HG03064 (cell line): Measurements from ENCODE around the gene ADCY9.
"Not testable (repeated sequence)": the region's sequence is repeated elsewhere in the genome, so short reads cannot be mapped to it uniquely, and the experiment has no call there.

ENCODE experiments used
- ATAC-seq: cut with Tn5 transposase; IDR thresholded peaks from one replicate; pipeline ENCODE4 v1.9.1; 2021; ENCODE audit warnings: low read depth; ENCODE audit not compliant: unreplicated experiment

Gene ADCY9

DNA sequence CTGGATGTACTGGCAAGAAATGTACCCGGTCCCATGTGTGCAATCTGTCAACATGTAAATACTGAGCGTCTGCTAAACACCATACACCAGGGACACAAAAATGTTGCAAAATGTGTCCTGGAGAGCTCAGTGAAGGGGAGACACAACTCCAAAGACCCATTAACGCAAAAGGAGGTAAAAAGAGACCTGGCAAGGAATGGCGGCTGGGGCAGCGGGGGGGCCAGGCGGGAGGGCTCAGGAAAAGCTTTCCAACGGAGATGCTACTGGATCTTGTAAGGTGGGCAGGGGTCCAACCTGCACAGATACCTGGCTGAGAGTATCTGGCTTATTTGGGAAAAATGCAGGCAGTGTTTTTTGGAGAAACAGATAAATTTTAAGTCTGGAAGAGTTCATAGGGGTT is 40.7 kb downstream of the ADCY9 start:
- no peak for ATAC-seq

DNA sequence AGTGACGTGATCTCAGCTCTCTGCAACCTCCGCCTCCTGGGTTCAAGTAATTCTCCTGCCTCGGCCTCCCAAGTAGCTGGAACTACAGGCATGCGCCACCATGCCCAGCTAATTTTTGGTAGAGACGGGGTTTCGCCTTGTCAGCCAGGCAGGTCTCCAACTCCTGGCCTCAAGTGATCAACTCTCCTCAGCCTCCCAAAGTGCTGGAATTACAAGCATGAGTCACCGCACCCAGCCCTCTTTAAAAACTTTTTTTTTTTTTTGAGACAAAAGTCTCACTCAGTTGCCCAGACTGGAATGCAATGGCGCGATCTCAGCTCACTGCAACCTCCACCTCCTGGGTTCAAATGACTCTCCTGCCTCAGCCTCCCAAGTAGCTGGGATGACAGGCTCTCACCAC is 43.1 kb downstream of the ADCY9 start:
- not testable (repeated sequence) for ATAC-seq

DNA sequence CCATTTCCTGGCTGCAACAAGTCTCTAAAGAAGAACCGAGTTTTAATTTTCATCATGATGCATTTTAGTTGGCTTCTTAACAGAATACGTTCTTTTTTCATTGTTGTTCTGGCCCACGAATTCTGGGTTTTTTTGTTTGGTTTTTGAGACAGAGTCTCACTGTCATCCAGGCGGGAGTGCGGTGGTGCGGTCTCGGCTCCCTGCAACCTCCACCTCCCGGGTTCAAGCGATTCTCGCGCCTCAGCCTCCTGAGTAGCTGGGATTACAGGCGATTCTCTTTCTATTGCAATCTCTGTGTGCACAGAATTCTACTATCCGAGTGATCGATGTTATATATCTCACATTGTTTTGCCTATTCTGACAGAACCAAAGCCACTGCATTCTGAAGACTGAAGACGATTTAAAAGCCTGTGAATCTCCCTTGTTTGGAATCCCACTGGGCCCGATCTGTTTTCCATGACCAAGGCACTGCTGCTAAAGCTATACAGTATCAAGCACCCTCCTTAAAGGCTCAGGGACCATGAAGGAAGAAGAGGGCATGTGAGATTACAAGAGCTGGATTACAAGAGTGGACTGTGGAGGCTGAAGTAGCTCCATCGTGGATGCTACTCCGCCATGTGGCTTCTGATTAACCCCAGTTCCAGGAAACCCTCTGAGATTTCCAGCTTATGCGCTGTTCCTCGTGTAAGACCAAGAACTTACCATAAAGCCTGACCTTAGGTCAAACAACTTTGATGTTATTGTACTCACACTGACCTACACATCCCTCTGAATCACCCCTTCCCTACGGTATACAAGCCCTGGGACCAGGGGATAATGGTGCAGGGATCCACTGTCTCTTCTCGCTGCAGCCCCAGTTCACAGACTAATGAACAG is 44.3 kb downstream of the ADCY9 start:
- no peak for ATAC-seq

DNA sequence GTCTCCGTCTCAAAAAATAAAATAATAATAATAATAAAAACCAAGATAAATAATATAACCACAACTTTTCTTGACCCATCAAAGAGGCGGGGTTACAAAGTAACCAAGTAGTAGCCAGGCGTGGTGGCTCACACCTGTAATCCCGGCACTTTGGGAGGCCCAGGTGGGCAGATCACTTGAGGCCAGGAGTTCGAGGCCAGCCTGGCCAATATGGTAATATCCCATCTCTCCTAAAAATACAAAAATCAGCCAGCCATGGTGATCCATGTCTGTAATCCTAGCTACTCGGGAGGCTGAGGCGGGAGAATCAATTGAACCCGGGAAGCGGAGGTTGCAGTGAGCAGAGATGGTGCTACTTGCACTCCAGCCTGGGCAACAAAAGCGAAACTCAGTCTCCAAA is 45.3 kb downstream of the ADCY9 start:
- ATAC-seq, result no peak

DNA sequence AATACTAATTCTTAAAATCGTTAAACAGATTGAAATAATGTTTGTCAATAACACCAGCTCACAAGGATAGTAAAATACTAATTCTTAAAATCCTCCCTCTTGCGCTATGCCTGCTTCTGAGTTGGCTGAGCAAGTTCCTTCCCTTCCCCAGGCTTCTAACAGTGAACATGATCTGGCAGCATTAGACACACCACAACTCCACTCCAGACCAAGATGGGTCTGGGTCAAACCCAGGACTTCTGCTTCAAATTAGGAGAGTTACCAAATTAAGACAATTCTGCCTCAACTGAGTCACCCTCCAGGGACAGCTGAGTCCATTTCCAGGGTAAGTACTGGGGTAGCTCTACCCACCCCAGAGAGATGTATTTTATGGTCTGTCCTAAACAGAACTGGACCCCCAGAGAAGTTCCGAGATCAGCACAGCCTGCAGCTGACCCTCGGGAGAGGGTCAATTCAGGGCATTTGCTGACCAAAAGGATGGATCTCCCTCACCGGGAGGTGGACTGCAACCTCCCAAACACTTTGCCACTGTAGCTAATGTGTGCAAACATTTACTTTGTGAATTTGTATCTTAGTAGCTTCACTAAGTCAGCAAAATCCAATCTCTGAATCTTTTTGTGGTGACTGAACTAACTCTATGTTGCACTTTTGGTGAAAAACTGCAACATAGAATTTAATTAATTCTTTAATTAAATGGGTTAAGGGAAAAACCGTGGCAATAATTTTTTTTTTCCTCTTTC is 48.8 kb downstream of the ADCY9 start:
- ATAC-seq, result no peak

DNA sequence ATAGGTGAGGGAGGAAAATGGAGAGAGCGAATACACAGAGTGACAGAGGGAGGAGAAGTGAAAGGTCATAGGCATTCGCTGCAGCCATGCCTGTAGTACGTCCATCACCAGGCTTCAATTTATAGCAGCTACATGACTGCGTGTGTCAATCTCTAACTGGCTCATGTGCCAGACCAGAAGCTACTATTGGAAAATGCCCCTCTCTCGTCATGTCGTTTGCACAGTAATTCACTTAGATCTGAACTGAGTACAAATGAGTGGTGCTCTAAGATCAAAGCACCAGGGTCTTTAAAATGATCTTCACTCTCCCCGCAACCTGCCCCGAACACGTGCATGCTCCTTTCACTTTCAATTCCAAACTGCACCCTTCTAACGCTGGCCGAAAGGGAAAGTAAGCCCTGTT is 51.3 kb downstream of the ADCY9 start:
- ATAC-seq, result no peak

DNA sequence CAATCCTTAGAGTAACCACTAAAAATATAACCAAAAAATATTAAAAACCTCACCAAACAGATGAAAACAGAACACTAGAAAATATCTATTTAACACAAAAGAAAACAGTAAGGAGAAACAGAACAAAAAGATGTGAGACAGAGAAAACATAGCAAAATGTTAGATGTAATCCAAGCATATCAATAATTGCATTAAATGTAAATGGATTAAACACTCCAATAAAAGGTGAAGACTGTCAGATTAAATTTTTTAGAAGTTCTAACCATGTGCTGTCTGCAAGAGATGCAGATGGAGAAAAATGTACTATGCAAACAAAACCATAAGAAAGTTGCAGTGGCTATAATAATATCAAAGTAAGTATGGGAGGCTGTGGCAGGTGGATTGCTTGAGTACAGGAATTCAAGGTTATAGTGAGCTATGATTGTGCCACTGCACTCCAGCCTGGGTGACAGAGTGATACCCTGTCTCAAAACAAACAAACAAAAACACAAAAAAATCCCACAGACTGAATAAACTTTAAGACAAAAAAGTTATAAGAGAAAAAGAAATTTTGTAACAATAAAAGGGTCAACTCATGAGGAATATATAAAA is 53.9 kb downstream of the ADCY9 start:
- ATAC-seq, result no peak

DNA sequence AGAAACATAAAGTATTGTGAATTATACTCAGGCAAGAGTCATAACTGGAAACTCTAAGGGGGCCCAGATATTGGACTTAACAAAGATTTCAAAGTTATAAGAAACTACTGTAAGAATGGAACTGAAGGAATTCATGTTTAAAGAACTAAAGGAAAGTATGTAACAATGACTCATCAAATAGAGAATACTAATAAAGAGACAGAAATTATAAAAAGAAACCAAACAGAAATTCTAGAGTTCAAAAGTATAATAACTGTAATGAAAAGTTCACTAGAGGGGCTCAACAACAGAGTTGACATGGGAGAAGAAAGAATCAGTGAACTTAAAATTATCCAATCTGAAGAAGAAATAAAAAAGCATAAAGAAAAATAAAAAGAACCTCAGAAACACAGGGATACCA is 55.4 kb downstream of the ADCY9 start:
- no peak for ATAC-seq

DNA sequence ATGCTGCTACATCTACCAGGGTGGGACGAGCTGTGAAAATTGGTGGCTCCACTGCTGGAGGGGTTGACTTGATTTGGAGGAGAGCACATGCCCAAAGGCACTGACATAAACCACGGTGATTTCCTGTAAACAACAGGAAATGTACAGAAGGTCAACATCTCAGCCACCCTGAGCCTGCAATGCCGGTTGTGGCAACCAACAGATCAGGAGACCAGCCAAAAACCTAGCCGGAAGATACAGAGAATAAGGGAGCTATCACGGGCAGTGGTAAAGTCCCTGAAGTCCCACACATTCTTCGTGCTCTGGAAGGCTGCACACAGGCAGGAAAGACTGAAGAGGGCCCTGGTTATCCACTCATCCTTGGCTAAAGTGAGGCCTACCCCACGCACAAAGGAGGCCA is 56.2 kb downstream of the ADCY9 start:
- no peak for ATAC-seq

DNA sequence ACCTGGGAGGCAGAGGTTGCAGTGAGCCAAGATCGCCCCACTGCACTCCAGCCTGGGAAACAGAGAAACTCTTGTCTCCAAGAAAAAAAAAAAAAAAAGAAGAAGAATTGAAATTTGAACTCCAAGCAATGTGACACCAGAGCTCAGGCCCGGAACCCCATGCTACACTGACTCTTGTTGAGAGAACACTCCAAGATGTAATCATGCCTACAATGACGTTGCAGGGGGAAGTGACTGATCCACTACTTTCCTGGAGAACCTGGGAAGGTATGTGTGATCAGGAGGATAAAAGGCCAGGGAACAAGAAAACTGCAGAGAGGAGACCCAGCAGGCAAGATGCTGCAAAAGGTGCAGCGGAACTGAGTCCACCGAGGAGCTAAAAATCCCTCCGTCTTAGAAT is 57.9 kb downstream of the ADCY9 start:
- no peak for ATAC-seq

DNA sequence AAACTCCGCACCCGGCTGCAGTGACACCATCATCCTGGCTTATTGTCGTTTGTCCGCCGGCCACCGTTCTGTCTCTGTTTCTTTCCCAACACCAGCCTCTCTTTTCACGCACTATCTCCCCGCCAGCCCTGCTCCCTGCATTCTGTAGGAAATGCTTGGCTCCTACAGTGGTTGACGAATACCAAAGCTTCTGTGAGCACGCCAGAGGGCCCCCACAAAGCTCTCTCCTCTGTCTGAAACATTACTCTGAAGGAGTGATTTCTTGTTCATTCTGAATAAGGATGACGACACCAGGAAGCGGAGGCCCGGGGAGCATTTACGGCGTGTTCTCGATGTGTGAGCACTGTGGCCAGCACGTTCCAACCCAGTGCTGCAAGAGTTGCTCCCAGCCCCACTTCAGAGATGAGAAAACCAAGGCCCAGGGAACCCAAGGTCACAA is 58.8 kb downstream of the ADCY9 start:
- ATAC-seq, result no peak

DNA sequence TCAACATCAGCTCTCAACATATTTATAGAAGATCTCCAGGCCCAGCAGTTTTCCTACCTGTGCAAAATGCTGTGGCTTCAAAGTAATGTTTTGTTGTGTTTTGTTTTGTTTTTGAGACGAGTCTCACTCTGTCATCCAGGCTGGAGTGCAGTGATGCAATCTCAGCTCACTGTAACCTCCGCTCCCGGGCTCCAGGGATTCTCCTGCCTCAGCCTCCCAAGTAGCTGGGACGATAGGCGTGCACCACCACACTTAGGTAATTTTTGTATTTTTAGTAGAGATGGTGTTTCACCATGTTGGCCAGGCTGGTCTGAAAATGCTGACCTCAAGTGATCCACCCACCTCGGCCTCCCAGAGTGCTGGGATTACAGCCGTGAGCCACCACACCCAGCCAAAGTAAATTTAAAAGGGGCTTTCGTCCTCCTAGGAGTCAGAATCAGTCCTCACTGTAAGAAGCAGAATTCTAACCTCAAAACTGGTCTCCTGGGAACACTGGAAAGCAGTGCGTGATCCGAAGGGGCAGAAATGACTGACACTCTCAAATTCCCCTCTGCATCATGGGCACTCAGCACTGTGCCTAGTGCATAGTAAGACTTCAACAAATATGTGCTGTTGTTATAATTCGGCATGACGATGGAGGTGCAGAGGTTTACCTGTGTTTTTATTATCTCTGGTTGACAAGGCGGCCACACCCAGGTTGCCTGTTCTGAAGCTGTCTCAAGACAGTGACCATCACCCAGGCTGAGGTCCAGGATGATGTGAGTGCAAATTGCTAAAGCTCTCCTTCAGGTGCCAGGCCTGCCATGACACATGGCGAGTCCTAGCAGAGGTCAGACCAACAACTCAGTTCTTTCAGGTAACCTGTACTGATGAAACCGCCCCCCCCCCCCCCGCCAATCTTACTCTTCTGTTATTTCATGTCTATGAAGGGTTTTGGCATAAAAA is 59.8 kb downstream of the ADCY9 start:
- no peak for ATAC-seq

DNA sequence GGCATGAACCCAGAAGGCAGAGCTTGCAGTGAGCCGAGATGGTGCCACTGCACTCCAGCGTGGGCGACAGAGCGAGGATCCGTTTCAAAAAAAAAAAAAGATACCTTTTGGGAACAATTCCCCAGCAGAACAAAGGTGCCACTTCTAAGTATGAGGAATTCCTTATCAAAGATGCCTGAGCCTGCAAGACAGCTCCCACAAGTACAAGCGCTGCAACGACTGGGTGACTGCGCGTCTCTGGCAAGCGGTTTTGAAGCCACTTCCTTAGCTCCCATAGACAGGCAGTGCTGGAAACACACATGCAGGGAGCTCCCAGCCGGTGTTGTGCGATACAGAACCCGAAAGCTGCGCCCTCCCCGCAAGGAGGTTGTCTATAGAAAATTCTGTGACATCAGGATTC is 60.5 kb downstream of the ADCY9 start:
- ATAC-seq, result no peak

DNA sequence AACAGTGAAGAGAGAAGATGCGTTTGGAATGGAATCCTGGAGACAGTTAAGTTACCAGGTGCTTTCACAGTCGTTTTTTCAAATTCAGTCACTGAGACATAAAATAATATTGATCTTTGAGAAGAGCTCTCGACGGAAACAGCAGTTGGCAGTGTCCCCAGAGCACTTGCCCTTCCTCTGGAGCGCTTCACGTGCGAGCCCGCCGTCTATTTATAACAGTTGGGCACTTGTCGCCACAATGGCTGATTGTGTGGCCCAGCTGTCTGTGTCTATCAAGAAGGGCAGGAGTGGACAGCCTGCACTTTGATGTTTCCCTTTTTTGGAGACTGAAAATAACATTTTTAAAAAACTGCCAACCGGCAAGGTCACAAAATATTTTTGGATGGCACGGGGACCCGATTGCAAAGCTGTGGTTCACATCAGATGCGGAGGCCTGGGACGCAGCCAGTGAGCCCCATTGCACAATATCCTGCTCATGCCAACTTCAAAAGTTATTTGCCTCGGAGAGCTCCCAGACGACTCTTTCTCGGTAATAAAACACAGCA is 62.9 kb downstream of the ADCY9 start:
- no peak for ATAC-seq

DNA sequence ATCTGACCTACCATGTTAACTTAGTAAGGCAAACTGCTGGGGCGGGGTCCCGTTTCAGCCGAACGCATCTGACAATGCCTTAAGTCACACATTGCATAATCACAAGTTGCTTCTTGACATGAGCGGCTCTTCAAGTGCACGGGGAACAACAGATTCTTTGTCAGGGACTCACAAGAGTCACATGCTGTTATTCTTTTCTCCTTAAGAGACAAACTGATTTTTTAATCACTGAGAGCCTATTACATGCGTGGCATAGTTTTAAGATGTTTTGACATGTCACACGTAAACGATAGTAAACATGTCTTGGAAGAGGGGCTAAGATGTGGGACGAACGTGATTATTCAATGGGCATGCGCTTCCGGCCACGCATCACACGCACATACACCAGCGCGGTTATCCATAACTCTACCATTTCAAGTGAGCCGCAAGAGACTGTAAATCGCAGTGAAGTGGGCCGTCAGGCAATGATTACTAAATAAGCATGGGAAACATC is 63.4 kb downstream of the ADCY9 start:
- no peak for ATAC-seq

DNA sequence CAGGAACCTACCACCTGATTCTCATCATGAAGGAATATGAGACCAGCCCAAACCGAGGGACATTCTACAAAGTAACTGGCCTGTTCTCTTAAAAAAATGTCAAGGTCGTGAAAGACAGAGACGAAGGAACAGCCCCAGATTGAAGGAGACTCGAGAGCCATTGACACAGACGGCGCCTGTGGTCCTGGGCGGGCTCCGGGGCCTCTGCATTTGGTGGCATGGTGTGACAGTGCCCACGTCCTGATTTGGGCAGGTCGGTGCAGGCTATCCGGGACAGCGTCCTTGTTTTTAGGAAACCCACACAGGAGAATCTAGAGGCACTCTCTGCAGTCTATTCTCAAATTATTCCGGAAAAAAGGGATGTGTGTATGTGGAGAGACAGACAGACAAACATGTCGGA is 64.1 kb downstream of the ADCY9 start:
- no peak for ATAC-seq

DNA sequence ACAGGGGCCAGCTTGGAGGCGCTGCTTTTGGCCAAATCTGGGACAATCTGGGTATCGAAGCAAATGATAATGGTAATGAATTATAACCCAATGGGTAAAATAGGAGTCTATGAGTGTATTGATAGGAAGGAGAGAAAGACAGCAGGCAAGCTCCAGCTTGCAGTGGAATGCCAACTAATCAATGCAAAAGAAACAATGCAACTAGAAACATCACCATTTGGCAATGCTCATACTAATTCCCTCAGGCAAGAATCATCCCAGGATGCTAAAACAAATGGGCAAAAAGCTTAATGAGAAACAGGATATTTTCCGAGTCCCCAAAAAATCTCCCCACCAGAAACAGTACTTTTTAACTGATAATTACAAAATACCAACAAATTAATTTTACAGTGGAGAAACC is 64.7 kb downstream of the ADCY9 start:
- ATAC-seq, result no peak

DNA sequence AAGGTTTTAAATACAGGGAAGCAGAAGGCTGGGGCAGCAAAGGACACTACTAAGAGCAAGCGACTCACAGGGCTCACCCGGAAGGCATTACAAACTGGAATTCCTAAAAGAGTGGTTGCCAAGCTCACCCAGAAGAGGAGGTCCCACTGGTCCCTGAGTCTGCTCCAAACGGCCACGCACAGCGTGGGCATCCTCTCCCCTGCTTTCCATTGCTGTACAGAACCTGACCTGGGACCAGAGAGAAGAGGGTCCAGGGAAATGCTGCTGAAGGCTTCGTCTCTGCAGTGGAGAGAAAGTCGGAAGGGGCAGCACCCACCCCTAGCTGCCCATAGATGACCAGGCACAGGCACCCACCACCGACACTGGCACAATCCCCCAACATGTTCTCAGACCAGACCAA is 67.2 kb downstream of the ADCY9 start:
- no peak for ATAC-seq

DNA sequence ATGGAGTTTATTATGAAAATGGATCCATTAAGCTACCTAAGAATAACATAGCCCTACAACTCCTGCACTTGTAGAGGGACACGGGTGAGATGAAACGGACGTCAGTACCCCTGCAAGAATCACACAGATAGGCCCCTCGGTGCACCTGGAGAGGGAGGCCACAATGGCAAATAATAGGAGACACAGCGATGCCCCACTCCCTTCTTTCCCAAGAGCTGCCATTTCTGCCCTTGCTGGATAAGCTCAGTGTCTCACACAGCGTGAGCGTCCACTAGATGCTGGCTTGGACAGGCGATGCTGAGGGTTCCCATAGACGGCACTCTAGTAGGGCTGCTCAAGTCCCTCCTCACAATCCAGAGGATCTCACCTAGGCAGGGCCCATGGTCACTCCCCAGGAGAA is 67.8 kb downstream of the ADCY9 start:
- no peak for ATAC-seq

DNA sequence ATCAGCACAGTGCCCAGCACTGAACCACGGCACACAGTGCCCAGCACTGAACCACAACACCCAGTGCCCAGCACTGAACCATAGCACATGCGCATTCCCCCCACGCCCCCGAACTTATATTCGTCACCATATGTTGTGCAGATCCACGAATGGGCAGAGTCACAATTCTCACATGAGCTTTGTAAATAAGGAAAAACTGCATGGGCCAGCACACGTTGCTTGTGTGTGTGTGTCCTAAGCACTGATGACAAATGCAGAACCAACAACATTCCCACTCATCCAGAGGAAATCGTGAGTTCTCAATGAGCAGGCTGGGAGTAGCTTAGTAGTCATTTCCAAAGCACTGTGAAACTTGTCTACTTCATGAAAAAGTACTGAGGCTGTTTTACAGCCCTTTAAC is 70.0 kb downstream of the ADCY9 start:
- no peak for ATAC-seq
